Endothelial cell of umbilical vein (primary cell): Measurements from ENCODE around the gene RD3L. TPM values are rescaled to one million over a fixed set of nuclear protein-coding genes. Genes with fewer than 3 reads are reported as not detected.

Experiments used
- BruUV-seq: library from RNA; stranded (reverse); fragments of 400-500 nt; replicated peaks from 2 replicates; lab custom pipeline; 2021; lab: Mats Ljungman, UMichigan
- CTCF ChIA-PET: fragments of 300-600, 350-600 bp; sonication (Branson Sonifier 250); formaldehyde crosslinking; loops from one replicate; lab custom pipeline; 2021; ENCODE audit warnings: antibody characterized with exemption, inconsistent platforms; lab: Charles Lee
- POLR2A ChIA-PET: fragments of 300-600, 350-600 bp; sonication (Branson Sonifier 250); formaldehyde crosslinking; loops from one replicate; lab custom pipeline; 2021; ENCODE audit warnings: antibody characterized with exemption, inconsistent platforms; lab: Charles Lee
- DNase-seq: peaks from one replicate; pipeline ENCODE4 v3.0.0-alpha.2; 2011; ENCODE audit warnings: low read depth, low spot score
- FAIRE-seq: peaks from 2 replicates; lab custom pipeline; 2011; peaks lifted over from hg19 to GRCh38; lab: Jason Lieb, UNC
- H2AFZ ChIP-seq: 2 replicates; pipeline ENCODE4 v1.6.0; 2012; ENCODE audit warnings: low read depth, low read length, control low read depth, inconsistent platforms
- H3K27ac ChIP-seq: 2 replicates; pipeline ENCODE4 v1.5.1; 2011; ENCODE audit warnings: low read depth, mild to moderate bottlenecking, control low read depth, low read length, moderate library complexity; ENCODE audit not compliant: insufficient read depth
- H3K27me3 ChIP-seq, 2 experiments: 2 replicates each; pipeline versions ENCODE4 v1.6.0 to v1.6.1; 2011; ENCODE audit warnings: low read length in 2 of 2, mixed read lengths in 1 of 2; ENCODE audit not compliant: control insufficient read depth in 2 of 2, insufficient read depth in 2 of 2
- H3K36me3 ChIP-seq, 2 experiments: 2 replicates in 1 of 2; 3 replicates in 1 of 2; pipeline ENCODE4 v1.5.1; 2011; ENCODE audit warnings: low read length in 2 of 2, mild to moderate bottlenecking in 1 of 2, moderate library complexity in 1 of 2; ENCODE audit not compliant: control insufficient read depth in 2 of 2, insufficient read depth in 2 of 2; ENCODE audit errors: extremely low read depth in 1 of 2
- H3K4me1 ChIP-seq: 3 replicates; pipeline ENCODE4 v1.5.1; 2011; ENCODE audit warnings: mild to moderate bottlenecking, low read length; ENCODE audit not compliant: control insufficient read depth, insufficient read depth; ENCODE audit errors: extremely low read depth
- H3K4me2 ChIP-seq: 2 replicates; pipeline ENCODE4 v1.6.1; 2011; ENCODE audit warnings: low read length, control low read depth, mixed read lengths; ENCODE audit not compliant: insufficient read depth
- H3K4me3 ChIP-seq, 3 experiments: fragments of 200-600 bp in 1 of 3; sonication (generic), shearing (Covaris generic) in 1 of 3; replicated peaks in 1 of 3; 2 replicates each; pipeline ENCODE4 v1.5.1; 2011 to 2016; ENCODE audit warnings: control low read depth in 3 of 3, low read length in 3 of 3, mild to moderate bottlenecking in 2 of 3, inconsistent platforms in 1 of 3, low read depth in 1 of 3, moderate library complexity in 1 of 3; ENCODE audit not compliant: insufficient read depth in 1 of 3
- H3K79me2 ChIP-seq: 2 replicates; pipeline ENCODE4 v1.6.0; 2012; ENCODE audit warnings: low read length, inconsistent platforms; ENCODE audit not compliant: control insufficient read depth, insufficient read depth
- H3K9ac ChIP-seq: replicated peaks from 2 replicates; pipeline ENCODE3; 2011; ENCODE audit warnings: low read length, control low read depth; ENCODE audit not compliant: insufficient read depth; ENCODE audit errors: extremely low read depth
- H3K9me1 ChIP-seq: replicated peaks from 3 replicates; pipeline ENCODE4 v1.6.0; 2011; ENCODE audit warnings: mild to moderate bottlenecking, low read length; ENCODE audit not compliant: control insufficient read depth, insufficient read depth; ENCODE audit errors: extremely low read depth
- H3K9me3 ChIP-seq: replicated peaks from 2 replicates; pipeline ENCODE4 v1.5.1; 2012; ENCODE audit warnings: low read length, inconsistent platforms; ENCODE audit not compliant: control insufficient read depth, insufficient read depth
- H4K20me1 ChIP-seq: replicated peaks from 2 replicates; pipeline ENCODE3; 2011; ENCODE audit warnings: mild to moderate bottlenecking, low read length; ENCODE audit not compliant: control insufficient read depth, insufficient read depth; ENCODE audit errors: extremely low read depth
- EZH2 ChIP-seq: IDR thresholded peaks from 2 replicates; pipeline ENCODE4 v1.6.1; 2012; ENCODE audit warnings: borderline replicate concordance, low read depth, mild to moderate bottlenecking, moderate library complexity, low read length, inconsistent platforms; ENCODE audit not compliant: severe bottlenecking
- FOS ChIP-seq: IDR thresholded peaks from 2 replicates; pipeline ENCODE4 v1.6.1; 2011; ENCODE audit warnings: mild to moderate bottlenecking, low read length, moderate library complexity, borderline replicate concordance; ENCODE audit not compliant: insufficient read depth
- GATA2 ChIP-seq: IDR thresholded peaks from 2 replicates; pipeline ENCODE4 v1.7.0; 2011; ENCODE audit warnings: low read depth, mild to moderate bottlenecking, moderate library complexity, mixed read lengths, low read length; ENCODE audit not compliant: insufficient read length, insufficient read depth
- JUN ChIP-seq: IDR thresholded peaks from 2 replicates; pipeline ENCODE4 v1.6.1; 2011; ENCODE audit warnings: borderline replicate concordance, low read depth; ENCODE audit not compliant: insufficient read length, insufficient read depth
- MYC ChIP-seq: IDR thresholded peaks from one replicate; pipeline ENCODE4 v1.6.1; 2011; ENCODE audit warnings: mild to moderate bottlenecking, low read depth, low read length
- POLR2A ChIP-seq: IDR thresholded peaks from 2 replicates; pipeline ENCODE4 v1.6.1; 2012; ENCODE audit warnings: low read depth, mild to moderate bottlenecking, control low read depth, low read length
- POLR2AphosphoS5 ChIP-seq: IDR thresholded peaks from 2 replicates; pipeline ENCODE4 v1.6.1; 2012; ENCODE audit warnings: low read depth, mild to moderate bottlenecking, control low read depth, low read length, moderate library complexity; ENCODE audit not compliant: insufficient read depth
- dilution Hi-C: fragments of 300-500 bp; cut with MboI; formaldehyde crosslinking; loops from one replicate; pipeline ENCODE4 v1.15.0; 2019; ENCODE audit warnings: low sequenced_read_pairs; ENCODE audit not compliant: extremely low pct_ligation_motif_present
- intact Hi-C: fragments of 100-400 bp; cut with micrococcal nuclease; formaldehyde crosslinking; loops from one replicate; pipeline ENCODE4 v1.10.0; 2022
- polyA plus RNA-seq, 4 experiments: library from polyadenylated mRNA; depleted of rRNA in 3 of 4; stranded (reverse) in 3 of 4; unstranded in 1 of 4; fragments of >200 nt; gene quantifications; 2 replicates each; pipeline versions ENCODE4 v1.2.1 to v1.2.3, GENCODE V29; 2011 to 2012; ENCODE audit warnings: missing spikeins in 1 of 4
- total RNA-seq: library from RNA; stranded (reverse); gene quantifications from 2 replicates; pipeline ENCODE4 v1.2.3, GENCODE V29; 2021
- TF ChIP-seq, protein P1 (sequence below): IDR thresholded peaks from 2 replicates; pipeline ENCODE4 v1.6.1; 2011; ENCODE audit not compliant: insufficient read depth, insufficient read length
- TF ChIP-seq, protein P2 (sequence below), 2 donors: IDR thresholded peaks; 1 replicate in 1 of 2; 2 replicates in 1 of 2; pipeline ENCODE4 v1.5.1; 2011; ENCODE audit warnings: low read length in 2 of 2, mild to moderate bottlenecking in 2 of 2, moderate library complexity in 2 of 2, control low read depth in 1 of 2, inconsistent platforms in 1 of 2, low read depth in 1 of 2; ENCODE audit not compliant: insufficient read depth in 1 of 2; ENCODE audit errors: extremely low read depth in 1 of 2

Gene RD3L
- total and polyA plus RNA-seq, 2 donors (not counting 3 experiments of a cell fraction or from before 2014, with no cell fraction given), result not detected

DNA sequence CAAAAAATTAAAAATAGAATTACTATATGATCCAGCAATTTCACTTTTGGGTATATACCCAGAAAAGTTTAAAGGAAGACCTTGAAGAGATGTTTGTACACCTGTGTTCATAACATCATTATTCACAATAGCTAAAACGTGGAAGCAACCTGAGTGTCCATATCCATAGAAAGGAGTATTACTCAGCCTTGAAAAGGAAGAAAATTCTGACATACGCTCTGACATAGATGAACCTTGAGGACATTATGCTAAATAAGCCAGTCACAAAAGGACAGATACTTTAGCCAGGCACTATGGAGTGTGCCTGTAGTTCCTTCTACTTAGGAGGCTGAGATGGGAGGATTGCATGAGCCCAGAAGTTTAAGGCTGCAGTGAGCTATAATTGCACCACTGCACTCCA, 6.1 kb upstream of the RD3L start:
- BruUV-seq, result no TSS peak
- Histone ChIP-seq H3K4me3 (no peak overlapping the region), H3K27ac (no peak overlapping the region), H3K4me2 (no peak overlapping the region), H3K9ac (no peak overlapping the region), H3K27me3 (peaks cover 7 to 8% of the 10 kb centered on the region in 2 experiments), H3K9me3 (no peaks in the 10 kb centered on the region), H3K9me1 (no peaks in the 10 kb centered on the region), H4K20me1 (no peaks in the 10 kb centered on the region), H3K79me2 (no peaks in the 10 kb centered on the region), H2AFZ (no peak overlapping the region), H3K4me1 (no peaks in the 10 kb centered on the region), H3K36me3 (no peaks in the 10 kb centered on the region)
- intact Hi-C loops, result no loop called here
- FAIRE-seq (no peak), DNase-seq (no peak)
- dilution Hi-C loops, result no loop called here
- ChIA-PET CTCF (no interaction called here), POLR2A (no interaction called here)
- TF ChIP-seq, protein P1, sequence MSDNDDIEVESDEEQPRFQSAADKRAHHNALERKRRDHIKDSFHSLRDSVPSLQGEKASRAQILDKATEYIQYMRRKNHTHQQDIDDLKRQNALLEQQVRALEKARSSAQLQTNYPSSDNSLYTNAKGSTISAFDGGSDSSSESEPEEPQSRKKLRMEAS, result no peak
- no peak for TF ChIP-seq FOS
- TF ChIP-seq JUN, result no peak
- TF ChIP-seq POLR2AphosphoS5, result no peak
- TF ChIP-seq EZH2, result no peak
- TF ChIP-seq MYC, result no peak
- TF ChIP-seq POLR2A, result no peak
- TF ChIP-seq, protein P2, sequence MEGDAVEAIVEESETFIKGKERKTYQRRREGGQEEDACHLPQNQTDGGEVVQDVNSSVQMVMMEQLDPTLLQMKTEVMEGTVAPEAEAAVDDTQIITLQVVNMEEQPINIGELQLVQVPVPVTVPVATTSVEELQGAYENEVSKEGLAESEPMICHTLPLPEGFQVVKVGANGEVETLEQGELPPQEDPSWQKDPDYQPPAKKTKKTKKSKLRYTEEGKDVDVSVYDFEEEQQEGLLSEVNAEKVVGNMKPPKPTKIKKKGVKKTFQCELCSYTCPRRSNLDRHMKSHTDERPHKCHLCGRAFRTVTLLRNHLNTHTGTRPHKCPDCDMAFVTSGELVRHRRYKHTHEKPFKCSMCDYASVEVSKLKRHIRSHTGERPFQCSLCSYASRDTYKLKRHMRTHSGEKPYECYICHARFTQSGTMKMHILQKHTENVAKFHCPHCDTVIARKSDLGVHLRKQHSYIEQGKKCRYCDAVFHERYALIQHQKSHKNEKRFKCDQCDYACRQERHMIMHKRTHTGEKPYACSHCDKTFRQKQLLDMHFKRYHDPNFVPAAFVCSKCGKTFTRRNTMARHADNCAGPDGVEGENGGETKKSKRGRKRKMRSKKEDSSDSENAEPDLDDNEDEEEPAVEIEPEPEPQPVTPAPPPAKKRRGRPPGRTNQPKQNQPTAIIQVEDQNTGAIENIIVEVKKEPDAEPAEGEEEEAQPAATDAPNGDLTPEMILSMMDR (IDR thresholded peaks at IDR 0.05; ENCODE audit: extremely low read depth in 1 of 2, insufficient read depth in 1 of 2, low read depth in 1 of 2, low read length in 2 of 2), result no peak
- no peak for TF ChIP-seq GATA2
